BE2C (cell line): ENCODE results near the gene MLEC.

Experiments used
- DNase-seq: peaks from one replicate; pipeline ENCODE4 v3.0.0-alpha.2; 2020
- H3K27me3 ChIP-seq: fragments of 250-450 bp; sonication (Bioruptor Pico); 2 replicates; pipeline ENCODE4 v1.5.1; 2020; ENCODE audit warnings: mild to moderate bottlenecking
- H3K36me3 ChIP-seq: fragments of 250-450 bp; sonication (Bioruptor Pico); 2 replicates; pipeline ENCODE4 v1.5.1; 2020; ENCODE audit warnings: mild to moderate bottlenecking
- H3K4me1 ChIP-seq: fragments of 250-450 bp; sonication (Bioruptor Pico); 2 replicates; pipeline ENCODE4 v1.5.1; 2020
- H3K4me3 ChIP-seq: 2 replicates; pipeline ENCODE4 v1.5.1; 2011; ENCODE audit warnings: low read depth, low read length
- H3K9me3 ChIP-seq: fragments of 250-450 bp; sonication (Bioruptor Pico); 2 replicates; pipeline ENCODE4 v1.5.1; 2020
- TF ChIP-seq, protein P1 (sequence below): IDR thresholded peaks from 2 replicates; pipeline ENCODE4 v1.5.1; 2012; ENCODE audit warnings: mild to moderate bottlenecking, low read depth, low read length

The MLEC gene

DNA sequence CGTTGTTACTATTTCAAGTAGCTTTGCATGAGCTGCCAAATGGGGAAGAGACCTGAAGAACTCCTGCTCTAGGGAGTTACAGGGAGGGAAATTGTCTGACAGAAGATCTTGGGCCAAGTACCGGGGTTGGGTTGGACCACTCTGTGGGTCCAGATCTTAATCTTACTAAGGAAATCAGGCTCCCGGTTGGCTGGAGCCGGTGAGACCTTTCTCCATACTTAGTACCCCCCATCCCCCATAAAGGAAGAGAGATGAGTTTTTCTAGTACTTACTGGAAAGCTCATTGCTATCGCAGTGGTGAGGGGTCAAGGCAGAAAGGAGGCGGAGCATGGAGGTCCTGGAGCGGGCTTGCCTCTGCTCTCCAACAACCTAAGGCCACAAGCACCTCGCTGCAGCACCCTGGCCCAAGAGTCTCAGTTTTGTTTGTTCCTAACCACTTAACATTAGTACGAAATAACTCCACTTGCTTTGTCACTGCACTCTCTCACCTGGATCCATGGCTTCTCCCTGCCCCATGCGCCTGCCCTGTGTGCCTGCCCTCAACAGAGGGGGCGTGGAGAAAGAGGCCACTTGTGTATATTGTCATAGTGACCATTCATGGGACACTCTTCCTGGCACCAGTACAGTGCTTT lies 16.5 kb downstream of the MLEC start:
- H3K36me3 ChIP-seq, result peaks cover 43% of the 10 kb centered on the region

DNA sequence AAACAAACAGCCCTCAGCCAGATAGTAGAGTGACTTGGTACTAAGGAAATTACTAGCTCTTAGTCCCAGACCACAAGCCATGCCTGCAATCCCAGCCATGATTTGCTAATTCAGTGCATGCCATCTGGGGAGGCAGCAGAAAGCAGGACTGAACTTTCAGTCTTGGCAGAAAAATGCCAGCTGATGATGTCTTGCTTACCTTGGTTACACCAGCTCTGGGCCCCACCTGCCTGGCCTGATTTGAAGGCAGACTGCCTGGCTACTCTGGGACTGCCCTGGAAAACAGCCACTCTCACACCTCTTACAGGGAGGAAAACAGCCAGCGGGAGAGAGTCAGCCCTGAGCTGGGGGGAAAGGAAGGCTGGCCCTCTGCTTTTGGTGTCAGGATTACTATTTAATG lies 18.7 kb downstream of the MLEC start:
- Histone ChIP-seq H3K9me3 (no peaks in the 10 kb centered on the region), H3K4me1 (peaks cover 21% of the 10 kb centered on the region), H3K27me3 (no peaks in the 10 kb centered on the region), H3K4me3 (no peak overlapping the region), H3K36me3 (peaks cover 23% of the 10 kb centered on the region)
- no peak for DNase-seq
- TF ChIP-seq, protein P1, sequence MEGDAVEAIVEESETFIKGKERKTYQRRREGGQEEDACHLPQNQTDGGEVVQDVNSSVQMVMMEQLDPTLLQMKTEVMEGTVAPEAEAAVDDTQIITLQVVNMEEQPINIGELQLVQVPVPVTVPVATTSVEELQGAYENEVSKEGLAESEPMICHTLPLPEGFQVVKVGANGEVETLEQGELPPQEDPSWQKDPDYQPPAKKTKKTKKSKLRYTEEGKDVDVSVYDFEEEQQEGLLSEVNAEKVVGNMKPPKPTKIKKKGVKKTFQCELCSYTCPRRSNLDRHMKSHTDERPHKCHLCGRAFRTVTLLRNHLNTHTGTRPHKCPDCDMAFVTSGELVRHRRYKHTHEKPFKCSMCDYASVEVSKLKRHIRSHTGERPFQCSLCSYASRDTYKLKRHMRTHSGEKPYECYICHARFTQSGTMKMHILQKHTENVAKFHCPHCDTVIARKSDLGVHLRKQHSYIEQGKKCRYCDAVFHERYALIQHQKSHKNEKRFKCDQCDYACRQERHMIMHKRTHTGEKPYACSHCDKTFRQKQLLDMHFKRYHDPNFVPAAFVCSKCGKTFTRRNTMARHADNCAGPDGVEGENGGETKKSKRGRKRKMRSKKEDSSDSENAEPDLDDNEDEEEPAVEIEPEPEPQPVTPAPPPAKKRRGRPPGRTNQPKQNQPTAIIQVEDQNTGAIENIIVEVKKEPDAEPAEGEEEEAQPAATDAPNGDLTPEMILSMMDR, result no peak

More for the DNA sequence above, 16.5 kb downstream of the MLEC start:
- Histone ChIP-seq H3K4me1 (peaks cover 8% of the 10 kb centered on the region), H3K27me3 (no peaks in the 10 kb centered on the region), H3K9me3 (no peaks in the 10 kb centered on the region), H3K4me3 (no peak overlapping the region)
- DNase-seq, result no peak
- TF ChIP-seq, protein P1, result no peak

GRCh38 chr12:120706029-120706428 lies 19.1 kb downstream of the MLEC start:
- Histone ChIP-seq H3K9me3 (no peaks in the 10 kb centered on the region), H3K36me3 (peaks cover 21% of the 10 kb centered on the region), H3K4me1 (peaks cover 21% of the 10 kb centered on the region), H3K27me3 (no peaks in the 10 kb centered on the region), H3K4me3 (no peak overlapping the region)
- DNase-seq, result no peak
- TF ChIP-seq, protein P1, result no peak

GRCh38 chr12:120708651-120709050 lies 21.7 kb downstream of the MLEC start:
- Histone ChIP-seq H3K4me3 (no peak overlapping the region), H3K36me3 (peaks cover 8% of the 10 kb centered on the region)
- DNase-seq, result peak; percentile 71

GRCh38 chr12:120710031-120710804 lies 23.3 kb downstream of the MLEC start, which contains the start of gene UNC119B:
Gene UNC119B (plus strand): TSS chr12:120710458. CDS start chr12:120710475, 17 bp downstream.
- TF ChIP-seq, protein P1, result no peak
- peaks cover 23% of the 10 kb centered on the region for H3K4me1 ChIP-seq
- H3K4me3 ChIP-seq, result peak within 1 kb of the TSS; percentile 91
- no peaks in the 10 kb centered on the region for H3K27me3 ChIP-seq
- no peaks in the 10 kb centered on the region for H3K9me3 ChIP-seq
- DNase-seq, result peak; percentile 86
- peaks cover 24% of the 10 kb centered on the region for H3K36me3 ChIP-seq

More at GRCh38 chr12:120708651-120709050, 21.7 kb downstream of the MLEC start:
- no peaks in the 10 kb centered on the region for H3K27me3 ChIP-seq
- H3K4me1 ChIP-seq, result peaks cover 23% of the 10 kb centered on the region
- no peaks in the 10 kb centered on the region for H3K9me3 ChIP-seq
- TF ChIP-seq, protein P1, result no peak
